ENCODE results near the gene RFX4. TPM values are rescaled to one million over a fixed set of nuclear protein-coding genes. Genes with fewer than 3 reads are reported as not detected.

Gene RFX4
- total and polyA plus RNA-seq, 9 of the 15 experiments (the other 6 are each of a cell fraction or from before 2014, with no cell fraction given) = not detected

- TF ChIP-seq PHF8 (IDR thresholded peaks at IDR 0.05; ENCODE audit: borderline replicate concordance, low read length) (no peak), SP1 (CRISPR knock-in tag; IDR thresholded peaks at IDR 0.05) (no peak), CBFA2T2 (conservative IDR thresholded peaks at IDR 0.05) (peak; percentile 74), NFE2L1 (tag; IDR thresholded peaks at IDR 0.05; ENCODE audit: borderline replicate concordance, low read depth) (peak; percentile 44; the same call in 1 of the 2 replicates), NFIC (IDR thresholded peaks at IDR 0.05) (peak; percentile 5; the same call in 1 of the 2 replicates), L3MBTL2 (IDR thresholded peaks at IDR 0.05) (peak; percentile 23; the same call in 1 of the 2 replicates), EP300 (IDR thresholded peaks at IDR 0.05; ENCODE audit: low read length) (peak; percentile 31; the same call in 1 of the 2 replicates), TRIM24 (IDR thresholded peaks at IDR 0.05) (peak; percentile 45 to 68; a peak in 2 of 4 replicates), ATF3 (IDR thresholded peaks at IDR 0.05) (peak; percentile 94), ATF3 (CRISPR knock-in tag; conservative IDR thresholded peaks at IDR 0.05) (peak; percentile 82), SAFB (IDR thresholded peaks at IDR 0.05; ENCODE audit: borderline replicate concordance, low read depth, low read length) (no peak), MAFK (IDR thresholded peaks at IDR 0.05; ENCODE audit: low read length) (peak; percentile 57; the same call in 1 of the 2 replicates), FOXK2 (conservative IDR thresholded peaks at IDR 0.05 in 1 of 2, IDR thresholded peaks at IDR 0.05 in 1 of 2; ENCODE audit: low read depth in 2 of 2) (peak; percentile 22 to 27; a peak in 1 of 4 replicates), SMARCC2 (IDR thresholded peaks at IDR 0.05; ENCODE audit: low read depth) (0 out of 2 replicates have a peak, but pooled peaks have one; percentile 22), ID3 (CRISPR knock-in tag; IDR thresholded peaks at IDR 0.05) (no peak), ID3 (tag; IDR thresholded peaks at IDR 0.05) (no peak), MTA1 (IDR thresholded peaks at IDR 0.05; ENCODE audit: borderline replicate concordance) (no peak), E4F1 (CRISPR knock-in tag; IDR thresholded peaks at IDR 0.05; ENCODE audit: borderline replicate concordance) (no peak), ZFX (CRISPR knock-in tag; IDR thresholded peaks at IDR 0.05) (peak; percentile 14; the same call in 1 of the 2 replicates), FOSL1 (tag; conservative IDR thresholded peaks at IDR 0.05) (peak; percentile 96), DACH1 (IDR thresholded peaks at IDR 0.05; ENCODE audit: partially characterized antibody) (peak; percentile 78), NFE2 (IDR thresholded peaks at IDR 0.05; ENCODE audit: low read depth) (peak; percentile 70), FOS (IDR thresholded peaks at IDR 0.05; ENCODE audit: extremely low read depth, insufficient read length) (peak; percentile 63), CREB1 (IDR thresholded peaks at IDR 0.05) (no peak; the same call in 1 of the 2 replicates), CREB1 (CRISPR knock-in tag; IDR thresholded peaks at IDR 0.05) (no peak)
- TF ChIP-seq, protein P1, sequence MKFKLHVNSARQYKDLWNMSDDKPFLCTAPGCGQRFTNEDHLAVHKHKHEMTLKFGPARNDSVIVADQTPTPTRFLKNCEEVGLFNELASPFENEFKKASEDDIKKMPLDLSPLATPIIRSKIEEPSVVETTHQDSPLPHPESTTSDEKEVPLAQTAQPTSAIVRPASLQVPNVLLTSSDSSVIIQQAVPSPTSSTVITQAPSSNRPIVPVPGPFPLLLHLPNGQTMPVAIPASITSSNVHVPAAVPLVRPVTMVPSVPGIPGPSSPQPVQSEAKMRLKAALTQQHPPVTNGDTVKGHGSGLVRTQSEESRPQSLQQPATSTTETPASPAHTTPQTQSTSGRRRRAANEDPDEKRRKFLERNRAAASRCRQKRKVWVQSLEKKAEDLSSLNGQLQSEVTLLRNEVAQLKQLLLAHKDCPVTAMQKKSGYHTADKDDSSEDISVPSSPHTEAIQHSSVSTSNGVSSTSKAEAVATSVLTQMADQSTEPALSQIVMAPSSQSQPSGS (CRISPR knock-in tag; IDR thresholded peaks at IDR 0.05) = no peak
Measured at GRCh38 chr12:106780010-106780631, 197.3 kb downstream of the RFX4 start (continued).
